HepG2 (cell line): ENCODE results near the gene NECTIN3.

Experiments used
- ARNTL ChIP-seq: sonication (generic); formaldehyde crosslinking; IDR thresholded peaks from 2 replicates; pipeline ENCODE4 v1.4.0; 2020; ENCODE audit warnings: mild to moderate bottlenecking, missing genetic modification reagents
- BCL6 ChIP-seq: IDR thresholded peaks from 2 replicates; pipeline ENCODE4 v1.6.1; 2016; ENCODE audit warnings: missing genetic modification reagents, missing compliant biosample characterization
- FOXM1 ChIP-seq: sonication (generic); formaldehyde crosslinking; IDR thresholded peaks from 2 replicates; pipeline ENCODE4 v1.5.0; 2020; ENCODE audit warnings: missing genetic modification reagents
- TF ChIP-seq, protein P1 (sequence below), 2 experiments: IDR thresholded peaks; 2 replicates each; pipeline ENCODE4 v1.6.1; 2011 to 2012; ENCODE audit warnings: low read length in 2 of 2, borderline replicate concordance in 1 of 2, low read depth in 1 of 2, mild to moderate bottlenecking in 1 of 2, moderate library complexity in 1 of 2
- TF ChIP-seq, protein P2 (sequence below): IDR thresholded peaks from 2 replicates; pipeline ENCODE4 v1.6.1; 2016; ENCODE audit warnings: control low read depth

DNA sequence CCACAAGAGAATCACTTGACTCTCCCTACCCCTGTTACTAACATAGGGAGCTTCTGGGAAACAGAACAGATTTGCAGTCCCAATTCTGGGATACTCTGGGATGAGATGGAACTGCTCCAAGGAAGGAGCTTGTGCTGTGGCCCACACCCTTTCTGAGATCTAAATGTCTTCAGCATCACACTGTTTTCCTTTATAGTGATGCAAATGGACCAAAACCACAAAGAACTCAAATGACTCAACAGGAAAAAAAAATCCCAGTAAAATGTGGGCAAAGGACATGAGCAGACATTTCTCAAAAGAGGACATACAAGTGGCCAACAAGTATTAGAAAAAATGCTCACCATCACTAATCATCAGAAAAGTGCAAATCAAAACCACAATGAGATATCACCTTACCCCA, 155.6 kb downstream of the NECTIN3 start:
- TF ChIP-seq FOXM1 (no peak), ARNTL (CRISPR knock-in tag) (no peak), BCL6 (CRISPR knock-in tag) (no peak)
- TF ChIP-seq, protein P1, sequence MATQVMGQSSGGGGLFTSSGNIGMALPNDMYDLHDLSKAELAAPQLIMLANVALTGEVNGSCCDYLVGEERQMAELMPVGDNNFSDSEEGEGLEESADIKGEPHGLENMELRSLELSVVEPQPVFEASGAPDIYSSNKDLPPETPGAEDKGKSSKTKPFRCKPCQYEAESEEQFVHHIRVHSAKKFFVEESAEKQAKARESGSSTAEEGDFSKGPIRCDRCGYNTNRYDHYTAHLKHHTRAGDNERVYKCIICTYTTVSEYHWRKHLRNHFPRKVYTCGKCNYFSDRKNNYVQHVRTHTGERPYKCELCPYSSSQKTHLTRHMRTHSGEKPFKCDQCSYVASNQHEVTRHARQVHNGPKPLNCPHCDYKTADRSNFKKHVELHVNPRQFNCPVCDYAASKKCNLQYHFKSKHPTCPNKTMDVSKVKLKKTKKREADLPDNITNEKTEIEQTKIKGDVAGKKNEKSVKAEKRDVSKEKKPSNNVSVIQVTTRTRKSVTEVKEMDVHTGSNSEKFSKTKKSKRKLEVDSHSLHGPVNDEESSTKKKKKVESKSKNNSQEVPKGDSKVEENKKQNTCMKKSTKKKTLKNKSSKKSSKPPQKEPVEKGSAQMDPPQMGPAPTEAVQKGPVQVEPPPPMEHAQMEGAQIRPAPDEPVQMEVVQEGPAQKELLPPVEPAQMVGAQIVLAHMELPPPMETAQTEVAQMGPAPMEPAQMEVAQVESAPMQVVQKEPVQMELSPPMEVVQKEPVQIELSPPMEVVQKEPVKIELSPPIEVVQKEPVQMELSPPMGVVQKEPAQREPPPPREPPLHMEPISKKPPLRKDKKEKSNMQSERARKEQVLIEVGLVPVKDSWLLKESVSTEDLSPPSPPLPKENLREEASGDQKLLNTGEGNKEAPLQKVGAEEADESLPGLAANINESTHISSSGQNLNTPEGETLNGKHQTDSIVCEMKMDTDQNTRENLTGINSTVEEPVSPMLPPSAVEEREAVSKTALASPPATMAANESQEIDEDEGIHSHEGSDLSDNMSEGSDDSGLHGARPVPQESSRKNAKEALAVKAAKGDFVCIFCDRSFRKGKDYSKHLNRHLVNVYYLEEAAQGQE (IDR thresholded peaks at IDR 0.05; ENCODE audit: borderline replicate concordance in 1 of 2, low read depth in 1 of 2, low read length in 2 of 2), result no peak
- TF ChIP-seq, protein P2, sequence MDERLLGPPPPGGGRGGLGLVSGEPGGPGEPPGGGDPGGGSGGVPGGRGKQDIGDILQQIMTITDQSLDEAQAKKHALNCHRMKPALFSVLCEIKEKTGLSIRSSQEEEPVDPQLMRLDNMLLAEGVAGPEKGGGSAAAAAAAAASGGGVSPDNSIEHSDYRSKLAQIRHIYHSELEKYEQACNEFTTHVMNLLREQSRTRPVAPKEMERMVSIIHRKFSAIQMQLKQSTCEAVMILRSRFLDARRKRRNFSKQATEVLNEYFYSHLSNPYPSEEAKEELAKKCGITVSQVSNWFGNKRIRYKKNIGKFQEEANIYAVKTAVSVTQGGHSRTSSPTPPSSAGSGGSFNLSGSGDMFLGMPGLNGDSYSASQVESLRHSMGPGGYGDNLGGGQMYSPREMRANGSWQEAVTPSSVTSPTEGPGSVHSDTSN (CRISPR knock-in tag), result no peak
